H1 (cell line): ENCODE results near the gene WDR81. TPM values are rescaled to one million over a fixed set of nuclear protein-coding genes. Genes with fewer than 3 reads are reported as not detected.

Experiments used
- CTCF ChIA-PET: fragments of 300-600 bp; sonication (Branson Sonifier 250); formaldehyde crosslinking; loops from one replicate; lab custom pipeline; 2021; ENCODE audit not compliant: partially characterized antibody; lab: Charles Lee
- POLR2A ChIA-PET: fragments of 300-600 bp; sonication (Branson Sonifier 250); formaldehyde crosslinking; loops from one replicate; lab custom pipeline; 2021; ENCODE audit warnings: inconsistent platforms; ENCODE audit not compliant: partially characterized antibody; lab: Charles Lee
- DNase-seq, 2 experiments: peaks; one replicate each; pipeline versions ENCODE4 v3.0.0 to v3.0.0-alpha.2; 2010 to 2022; ENCODE audit warnings: low spot score in 2 of 2, low read depth in 1 of 2, mixed read lengths in 1 of 2
- FAIRE-seq: peaks from 2 replicates; lab custom pipeline; 2011; peaks lifted over from hg19 to GRCh38; lab: Jason Lieb, UNC
- H2AFZ ChIP-seq: 2 replicates; pipeline ENCODE4 v1.8.1; 2012; ENCODE audit warnings: low read length, inconsistent platforms
- H2AK5ac ChIP-seq: 2 replicates; pipeline ENCODE4 v1.6.1; 2013; ENCODE audit warnings: low read depth, low read length
- H2BK120ac ChIP-seq: replicated peaks from 2 replicates; pipeline ENCODE3; 2013; ENCODE audit warnings: low read depth, low read length, inconsistent platforms
- H2BK12ac ChIP-seq: 2 replicates; pipeline ENCODE4 v1.6.1; 2013; ENCODE audit warnings: low read depth, low read length
- H2BK15ac ChIP-seq: 2 replicates; pipeline ENCODE4 v1.6.1; 2013; ENCODE audit warnings: low read length
- H2BK20ac ChIP-seq: 2 replicates; pipeline ENCODE4 v1.6.1; 2013; ENCODE audit warnings: low read length
- H2BK5ac ChIP-seq: 2 replicates; pipeline ENCODE4 v1.6.1; 2013; ENCODE audit warnings: low read depth, low read length
- H3K14ac ChIP-seq: 2 replicates; pipeline ENCODE4 v1.6.1; 2013; ENCODE audit warnings: inconsistent platforms; ENCODE audit not compliant: insufficient read length
- H3K18ac ChIP-seq: 2 replicates; pipeline ENCODE4 v1.6.1; 2013; ENCODE audit warnings: low read length; ENCODE audit errors: extremely low read depth
- H3K23ac ChIP-seq: 2 replicates; pipeline ENCODE4 v1.6.1; 2013; ENCODE audit warnings: inconsistent platforms; ENCODE audit not compliant: insufficient read length
- H3K23me2 ChIP-seq: 2 replicates; pipeline ENCODE4 v1.6.1; 2013; ENCODE audit warnings: low read depth, low read length
- H3K27ac ChIP-seq: 2 replicates; pipeline ENCODE4 v1.6.1; 2011; ENCODE audit warnings: low read depth, low read length, inconsistent platforms
- H3K27me3 ChIP-seq, 4 experiments: replicated peaks in 1 of 4; 1 replicate in 1 of 4; 2 replicates in 3 of 4; pipeline versions ENCODE4 v1.6.1 to v1.8.1; 2011 to 2013; ENCODE audit warnings: low read length in 3 of 4, mild to moderate bottlenecking in 3 of 4, inconsistent platforms in 2 of 4, mixed read lengths in 2 of 4, moderate library complexity in 1 of 4; ENCODE audit not compliant: control insufficient read depth in 3 of 4, insufficient read depth in 3 of 4; ENCODE audit errors: extremely low read depth in 1 of 4
- H3K36me3 ChIP-seq, 4 experiments: 2 replicates each; pipeline versions ENCODE4 v1.6.1 to v1.8.1; 2011 to 2013; ENCODE audit warnings: mild to moderate bottlenecking in 4 of 4, low read length in 3 of 4, moderate library complexity in 2 of 4, control low read depth in 1 of 4, inconsistent platforms in 1 of 4; ENCODE audit not compliant: insufficient read depth in 4 of 4, control insufficient read depth in 2 of 4
- H3K4ac ChIP-seq: replicated peaks from 2 replicates; pipeline ENCODE3; 2013; ENCODE audit warnings: low read length, low read depth, mixed read lengths, inconsistent platforms; ENCODE audit not compliant: insufficient read length
- H3K4me1 ChIP-seq, 4 experiments: replicated peaks in 1 of 4; 1 replicate in 1 of 4; 2 replicates in 3 of 4; pipeline versions ENCODE4 v1.6.1 to v1.8.1; 2011 to 2013; ENCODE audit warnings: low read length in 3 of 4, inconsistent platforms in 2 of 4, mixed read lengths in 1 of 4; ENCODE audit not compliant: insufficient read depth in 4 of 4, control insufficient read depth in 3 of 4
- H3K4me2 ChIP-seq, 2 experiments: 2 replicates each; pipeline versions ENCODE4 v1.6.1 to v1.8.1; 2011 to 2013; ENCODE audit warnings: low read depth in 2 of 2, low read length in 2 of 2, control low read depth in 1 of 2, inconsistent platforms in 1 of 2, mild to moderate bottlenecking in 1 of 2; ENCODE audit not compliant: insufficient read depth in 1 of 2
- H3K4me3 ChIP-seq, 4 experiments: fragments of 200-600, 300-600 bp in 1 of 4; sonication (generic), shearing (Covaris generic), sonication (Bioruptor Twin) in 1 of 4; 2 replicates each; pipeline versions ENCODE4 v1.5.1 to v1.8.1; 2011 to 2016; ENCODE audit warnings: low read length in 4 of 4, low read depth in 3 of 4, control low read depth in 2 of 4, inconsistent platforms in 2 of 4, mild to moderate bottlenecking in 2 of 4, mixed read lengths in 1 of 4, moderate library complexity in 1 of 4; ENCODE audit not compliant: insufficient read depth in 2 of 4; ENCODE audit errors: extremely low read depth in 1 of 4
- H3K56ac ChIP-seq: replicated peaks from 2 replicates; pipeline ENCODE3; 2013; ENCODE audit warnings: low read depth, mild to moderate bottlenecking, mixed read lengths, low read length, inconsistent platforms; ENCODE audit not compliant: insufficient read length
- H3K79me1 ChIP-seq: 2 replicates; pipeline ENCODE4 v1.6.1; 2013; ENCODE audit warnings: low read depth, low read length, control low read depth
- H3K79me2 ChIP-seq, 2 experiments: 2 replicates each; pipeline versions ENCODE4 v1.6.1 to v1.8.1; 2012 to 2013; ENCODE audit warnings: low read length in 2 of 2, mild to moderate bottlenecking in 2 of 2, inconsistent platforms in 1 of 2; ENCODE audit not compliant: insufficient read depth in 2 of 2, control insufficient read depth in 1 of 2
- H3K9ac ChIP-seq, 4 experiments: replicated peaks in 1 of 4; 1 replicate in 1 of 4; 2 replicates in 3 of 4; pipeline versions ENCODE4 v1.6.1 to v1.8.1; 2011 to 2013; ENCODE audit warnings: low read depth in 3 of 4, low read length in 3 of 4, control low read depth in 2 of 4, mild to moderate bottlenecking in 2 of 4, moderate library complexity in 2 of 4, inconsistent platforms in 1 of 4; ENCODE audit errors: extremely low read depth in 1 of 4
- H3K9me3 ChIP-seq, 2 experiments: 2 replicates each; pipeline versions ENCODE4 v1.6.1 to v1.8.1; 2012 to 2013; ENCODE audit warnings: mild to moderate bottlenecking in 2 of 2, moderate library complexity in 2 of 2, control low read depth in 1 of 2, inconsistent platforms in 1 of 2, low read depth in 1 of 2, low read length in 1 of 2, mixed read lengths in 1 of 2; ENCODE audit not compliant: insufficient read depth in 2 of 2
- H4K20me1 ChIP-seq, 2 experiments: replicated peaks in 1 of 2; 2 replicates each; pipeline versions ENCODE3 to v1.8.1; 2011 to 2013; ENCODE audit warnings: inconsistent platforms in 2 of 2, low read length in 2 of 2, mild to moderate bottlenecking in 1 of 2; ENCODE audit not compliant: insufficient read depth in 2 of 2, control insufficient read depth in 1 of 2
- H4K5ac ChIP-seq: 2 replicates; pipeline ENCODE4 v1.6.1; 2013; ENCODE audit warnings: low read length, low read depth, mixed read lengths, inconsistent platforms; ENCODE audit not compliant: insufficient read length
- H4K8ac ChIP-seq: 2 replicates; pipeline ENCODE4 v1.8.0; 2013; ENCODE audit warnings: mild to moderate bottlenecking, moderate library complexity, low read length, inconsistent platforms; ENCODE audit not compliant: insufficient read depth; ENCODE audit errors: extremely low read depth
- H4K91ac ChIP-seq: replicated peaks from 2 replicates; pipeline ENCODE3; 2013; ENCODE audit warnings: low read length, mixed read lengths, inconsistent platforms; ENCODE audit not compliant: insufficient read length
- EGR1 ChIP-seq: IDR thresholded peaks from 2 replicates; pipeline ENCODE4 v1.6.1; 2011; ENCODE audit warnings: low read depth, low read length, borderline replicate concordance
- NRF1 ChIP-seq: IDR thresholded peaks from 2 replicates; pipeline ENCODE4 v1.6.1; 2011; ENCODE audit warnings: mild to moderate bottlenecking, low read depth, low read length, improper control_type of control experiment
- WGBS, 2 experiments: shearing (Covaris generic) in 1 of 2; methylation state at CpG; one replicate each; pipeline versions ENCODE4 v1.1.6 to v1.1.7; 2013 to 2015; ENCODE audit warnings: low lambda C conversion rate in 2 of 2, mixed read lengths in 2 of 2, inconsistent platforms in 1 of 2, low coverage in 1 of 2, missing lambda C conversion rate in 1 of 2; ENCODE audit not compliant: insufficient replicate concordance in 2 of 2, insufficient coverage in 1 of 2, insufficient read length in 1 of 2; ENCODE audit errors: extremely low coverage in 1 of 2, missing lambda C conversion rate in 1 of 2; 5-methylcytosine and 5-hydroxymethylcytosine counted together
- polyA plus RNA-seq, 7 experiments: library from polyadenylated mRNA; depleted of rRNA in 3 of 7; stranded (reverse) in 5 of 7; unstranded in 2 of 7; fragments of >200 nt in 5 of 7; fragments of 200-250 nt in 2 of 7; gene quantifications; 1 replicate in 5 of 7; 2 replicates in 1 of 7; 4 replicates in 1 of 7; pipeline versions ENCODE4 v1.2.1 to v1.2.3, GENCODE V29; 2011 to 2013; ENCODE audit warnings: missing spikeins in 2 of 7, mixed read lengths in 2 of 7
- total RNA-seq: library from RNA; stranded (reverse); fragmentation: NEBNext Ultra II Directional; extraction: Animal tissue kit (Norgen Biotek cat#: 25700); gene quantifications from 2 replicates; pipeline ENCODE4 v1.2.1, GENCODE V29; 2021

Gene WDR81
- total and polyA plus RNA-seq, 2 of the 8 experiments (the other 6 are each of a cell fraction or from before 2014, with no cell fraction given), result 9.1 to 12.3 TPM

- H3K27me3 ChIP-seq, result no peaks in the 10 kb centered on the region
- peaks cover 16 to 23% (median 18%) of the 10 kb centered on the region in 4 experiments for H3K36me3 ChIP-seq
- no peak overlapping the region for H3K4ac ChIP-seq
- no peak overlapping the region for H3K14ac ChIP-seq
- WGBS, 2 experiments, result 91% methylated on average over 7 of the region's 7 CpGs; no CpG with 5 or more reads in 1 of the 2 experiments
- no peak overlapping the region for H3K9ac ChIP-seq
- H2BK20ac ChIP-seq, result no peak overlapping the region
- no peak overlapping the region for H2BK5ac ChIP-seq
- no peak overlapping the region for H3K4me2 ChIP-seq
- ChIA-PET CTCF (no interaction called here), POLR2A (no interaction called here)
- H2BK15ac ChIP-seq, result no peak overlapping the region
- no peak overlapping the region for H3K4me3 ChIP-seq
- no peak overlapping the region for H3K18ac ChIP-seq
- TF ChIP-seq EGR1 (no peak), NRF1 (no peak)
- no peak overlapping the region for H2AFZ ChIP-seq
- H3K79me1 ChIP-seq, result peaks cover 9% of the 10 kb centered on the region
- no peak overlapping the region for H3K23ac ChIP-seq
- H2AK5ac ChIP-seq, result no peak overlapping the region
- H2BK12ac ChIP-seq, result no peak overlapping the region
- H4K91ac ChIP-seq, result no peak overlapping the region
- H3K56ac ChIP-seq, result no peak overlapping the region
- no peak overlapping the region for H4K8ac ChIP-seq
- no peak for FAIRE-seq
- peaks cover 0 to 5% (median 3%) of the 10 kb centered on the region in 4 experiments; a peak in 3 of 7 replicates for H3K4me1 ChIP-seq
- no peak for DNase-seq
- H2BK120ac ChIP-seq, result no peak overlapping the region
- peaks cover 10 to 25% of the 10 kb centered on the region in 2 experiments for H3K79me2 ChIP-seq
- H4K5ac ChIP-seq, result no peak overlapping the region
- H3K27ac ChIP-seq, result no peak overlapping the region
- H3K23me2 ChIP-seq, result peaks cover 3% of the 10 kb centered on the region
- peaks cover 15 to 16% of the 10 kb centered on the region in 2 experiments for H4K20me1 ChIP-seq
- H3K9me3 ChIP-seq, result peaks cover 0 to 10% of the 10 kb centered on the region in 2 experiments; a peak in 1 of 4 replicates
These were observed 38.4 kb upstream of the WDR81 start for GRCh38 chr17:1686086-1686485.
